TTC549 (cell line): ENCODE results near the gene LAMP5.

Experiments used
- FAIRE-seq: peaks from 2 replicates; lab custom pipeline; 2012; peaks lifted over from hg19 to GRCh38; lab: Jason Lieb, UNC

The LAMP5 gene

GRCh38 chr20:9543214-9543613, 28.8 kb downstream of the LAMP5 start:
- no peak for FAIRE-seq

GRCh38 chr20:9550283-9550682, 35.9 kb downstream of the LAMP5 start:
- FAIRE-seq = no peak

GRCh38 chr20:9550871-9551270, 36.5 kb downstream of the LAMP5 start:
- no peak for FAIRE-seq

- no peak for FAIRE-seq
These were observed 37.6 kb downstream of the LAMP5 start for GRCh38 chr20:9551808-9552550.

GRCh38 chr20:9555781-9556180, 41.4 kb downstream of the LAMP5 start:
- FAIRE-seq = no peak

GRCh38 chr20:9557411-9557810, 43.0 kb downstream of the LAMP5 start:
- FAIRE-seq = no peak

GRCh38 chr20:9565910-9566550, 51.6 kb downstream of the LAMP5 start:
- no peak for FAIRE-seq

GRCh38 chr20:9566977-9567376, 52.6 kb downstream of the LAMP5 start:
- FAIRE-seq = no peak

- no peak for FAIRE-seq
These were observed 56.2 kb downstream of the LAMP5 start for GRCh38 chr20:9570612-9571011.

- FAIRE-seq = no peak
These were observed 57.4 kb downstream of the LAMP5 start for GRCh38 chr20:9571783-9572182.

- no peak for FAIRE-seq
These were observed 58.3 kb downstream of the LAMP5 start for GRCh38 chr20:9572670-9573069.

GRCh38 chr20:9573335-9574151, 59.2 kb downstream of the LAMP5 start:
- FAIRE-seq = no peak

GRCh38 chr20:9574181-9574580, 59.8 kb downstream of the LAMP5 start:
- FAIRE-seq = no peak

- no peak for FAIRE-seq
These were observed 60.4 kb downstream of the LAMP5 start for GRCh38 chr20:9574776-9575175.

GRCh38 chr20:9575836-9576235, 61.4 kb downstream of the LAMP5 start:
- no peak for FAIRE-seq

- no peak for FAIRE-seq
These were observed 62.3 kb downstream of the LAMP5 start for GRCh38 chr20:9576695-9577094.

- FAIRE-seq = no peak
These were observed 63.0 kb downstream of the LAMP5 start for GRCh38 chr20:9577397-9577796.

GRCh38 chr20:9578594-9578993, 64.2 kb downstream of the LAMP5 start:
- FAIRE-seq = no peak
